ENCODE results near the gene ASB12. TPM values are rescaled to one million over a fixed set of nuclear protein-coding genes. Genes with fewer than 3 reads are reported as not detected.

The ASB12 gene
- total and polyA plus RNA-seq, 2 of the 8 experiments (the other 6 are each of a cell fraction or from before 2014, with no cell fraction given), result 1.3 to 1.7 TPM

- TF ChIP-seq HDAC2 (IDR thresholded peaks at IDR 0.05; ENCODE audit: borderline replicate concordance in 1 of 2, low read depth in 2 of 2, low read length in 2 of 2) (no peak), CBX8 (IDR thresholded peaks at IDR 0.05; ENCODE audit: borderline replicate concordance, low read depth, low read length) (no peak), KDM4A (IDR thresholded peaks at IDR 0.05; ENCODE audit: low read depth, low read length, severe bottlenecking) (no peak), EZH2 (IDR thresholded peaks at IDR 0.05; ENCODE audit: low read depth, low read length, severe bottlenecking) (no peak), RXRA (IDR thresholded peaks at IDR 0.05; ENCODE audit: insufficient read depth, low read depth, low read length) (no peak), RAD21 (IDR thresholded peaks at IDR 0.05 in 1 of 2, conservative IDR thresholded peaks at IDR 0.05 in 1 of 2; ENCODE audit: low read depth in 2 of 2, low read length in 2 of 2) (peak; percentile 3 to 22; a peak in 2 of 4 replicates)
- TF ChIP-seq, protein P1, sequence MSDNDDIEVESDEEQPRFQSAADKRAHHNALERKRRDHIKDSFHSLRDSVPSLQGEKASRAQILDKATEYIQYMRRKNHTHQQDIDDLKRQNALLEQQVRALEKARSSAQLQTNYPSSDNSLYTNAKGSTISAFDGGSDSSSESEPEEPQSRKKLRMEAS (IDR thresholded peaks at IDR 0.05), result no peak
- TF ChIP-seq, protein P2, sequence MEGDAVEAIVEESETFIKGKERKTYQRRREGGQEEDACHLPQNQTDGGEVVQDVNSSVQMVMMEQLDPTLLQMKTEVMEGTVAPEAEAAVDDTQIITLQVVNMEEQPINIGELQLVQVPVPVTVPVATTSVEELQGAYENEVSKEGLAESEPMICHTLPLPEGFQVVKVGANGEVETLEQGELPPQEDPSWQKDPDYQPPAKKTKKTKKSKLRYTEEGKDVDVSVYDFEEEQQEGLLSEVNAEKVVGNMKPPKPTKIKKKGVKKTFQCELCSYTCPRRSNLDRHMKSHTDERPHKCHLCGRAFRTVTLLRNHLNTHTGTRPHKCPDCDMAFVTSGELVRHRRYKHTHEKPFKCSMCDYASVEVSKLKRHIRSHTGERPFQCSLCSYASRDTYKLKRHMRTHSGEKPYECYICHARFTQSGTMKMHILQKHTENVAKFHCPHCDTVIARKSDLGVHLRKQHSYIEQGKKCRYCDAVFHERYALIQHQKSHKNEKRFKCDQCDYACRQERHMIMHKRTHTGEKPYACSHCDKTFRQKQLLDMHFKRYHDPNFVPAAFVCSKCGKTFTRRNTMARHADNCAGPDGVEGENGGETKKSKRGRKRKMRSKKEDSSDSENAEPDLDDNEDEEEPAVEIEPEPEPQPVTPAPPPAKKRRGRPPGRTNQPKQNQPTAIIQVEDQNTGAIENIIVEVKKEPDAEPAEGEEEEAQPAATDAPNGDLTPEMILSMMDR (IDR thresholded peaks at IDR 0.05; ENCODE audit: control extremely low read depth in 1 of 3, insufficient read depth in 1 of 3, low read depth in 1 of 3, low read length in 3 of 3), result peak; percentile 15 to 43 (median 40); a peak in 3 of 4 replicates
- TF ChIP-seq, protein P3, sequence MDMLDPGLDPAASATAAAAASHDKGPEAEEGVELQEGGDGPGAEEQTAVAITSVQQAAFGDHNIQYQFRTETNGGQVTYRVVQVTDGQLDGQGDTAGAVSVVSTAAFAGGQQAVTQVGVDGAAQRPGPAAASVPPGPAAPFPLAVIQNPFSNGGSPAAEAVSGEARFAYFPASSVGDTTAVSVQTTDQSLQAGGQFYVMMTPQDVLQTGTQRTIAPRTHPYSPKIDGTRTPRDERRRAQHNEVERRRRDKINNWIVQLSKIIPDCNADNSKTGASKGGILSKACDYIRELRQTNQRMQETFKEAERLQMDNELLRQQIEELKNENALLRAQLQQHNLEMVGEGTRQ (IDR thresholded peaks at IDR 0.05; ENCODE audit: low read length), result no peak
Observed at GRCh38 chrX:64230123-64230970, at the start of gene ASB12 (continued).
